ENCODE results near the gene POLR3E. TPM values are rescaled to one million over a fixed set of nuclear protein-coding genes. Genes with fewer than 3 reads are reported as not detected.
A peak's percentile ranks its signal among the peaks of the same experiment; 100 is the strongest.

The POLR3E gene, protein sequence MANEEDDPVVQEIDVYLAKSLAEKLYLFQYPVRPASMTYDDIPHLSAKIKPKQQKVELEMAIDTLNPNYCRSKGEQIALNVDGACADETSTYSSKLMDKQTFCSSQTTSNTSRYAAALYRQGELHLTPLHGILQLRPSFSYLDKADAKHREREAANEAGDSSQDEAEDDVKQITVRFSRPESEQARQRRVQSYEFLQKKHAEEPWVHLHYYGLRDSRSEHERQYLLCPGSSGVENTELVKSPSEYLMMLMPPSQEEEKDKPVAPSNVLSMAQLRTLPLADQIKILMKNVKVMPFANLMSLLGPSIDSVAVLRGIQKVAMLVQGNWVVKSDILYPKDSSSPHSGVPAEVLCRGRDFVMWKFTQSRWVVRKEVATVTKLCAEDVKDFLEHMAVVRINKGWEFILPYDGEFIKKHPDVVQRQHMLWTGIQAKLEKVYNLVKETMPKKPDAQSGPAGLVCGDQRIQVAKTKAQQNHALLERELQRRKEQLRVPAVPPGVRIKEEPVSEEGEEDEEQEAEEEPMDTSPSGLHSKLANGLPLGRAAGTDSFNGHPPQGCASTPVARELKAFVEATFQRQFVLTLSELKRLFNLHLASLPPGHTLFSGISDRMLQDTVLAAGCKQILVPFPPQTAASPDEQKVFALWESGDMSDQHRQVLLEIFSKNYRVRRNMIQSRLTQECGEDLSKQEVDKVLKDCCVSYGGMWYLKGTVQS
- total RNA-seq (2014; rRNA removed; shearing (Covaris generic); ENCODE audit: low replicate concordance) = 51.9 and 81.6 TPM in 2 replicates

DNA sequence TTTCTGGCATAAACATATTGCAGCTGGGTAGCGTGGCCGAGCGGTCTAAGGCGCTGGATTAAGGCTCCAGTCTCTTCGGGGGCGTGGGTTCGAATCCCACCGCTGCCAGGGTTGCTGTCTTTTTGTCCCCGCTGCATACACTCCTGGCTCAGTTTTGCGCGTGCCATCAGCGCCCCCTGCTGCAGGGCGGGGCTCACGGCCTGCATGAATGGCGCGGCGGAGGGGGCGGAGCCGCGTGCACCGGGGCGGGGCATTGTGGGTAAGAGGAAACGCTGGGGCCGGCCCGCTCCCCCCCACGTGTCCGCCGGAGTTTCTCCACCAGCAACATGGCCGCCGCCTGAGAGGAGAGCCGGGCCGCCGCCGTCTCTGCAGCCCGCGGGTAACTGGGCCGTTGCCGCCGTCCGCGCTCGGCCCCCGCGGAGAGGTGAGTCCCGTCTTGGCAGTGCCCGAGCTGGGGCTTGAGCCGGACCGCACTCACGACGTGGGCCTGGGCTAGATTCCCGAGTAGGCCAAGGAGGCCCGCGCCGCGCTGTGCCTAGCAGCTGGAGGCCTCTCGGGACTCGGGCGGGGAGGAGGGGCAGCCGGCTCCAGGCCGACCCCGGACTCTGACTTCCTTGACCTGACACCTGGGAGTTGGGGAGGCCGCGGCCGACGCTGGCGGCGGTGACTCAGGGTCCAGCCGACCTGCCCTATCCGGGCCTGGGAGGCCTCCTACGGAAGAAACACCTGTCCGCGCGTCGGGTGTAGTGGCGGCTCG lies at the start of gene POLR3E:
TSS of gene POLR3E (plus strand) at position 296 of the 757 bp plus-strand sequence. CDS start 5,560 bp downstream, outside the sequence.
- H3K9me3 ChIP-seq = no peaks in the 10 kb centered on the region
- peak; percentile 97 for DNase-seq
- H3K4me3 ChIP-seq = peak within 1 kb of the TSS; percentile 89
- peaks cover 38% of the 10 kb centered on the region for H3K36me3 ChIP-seq
- no peaks in the 10 kb centered on the region for H3K27me3 ChIP-seq

DNA sequence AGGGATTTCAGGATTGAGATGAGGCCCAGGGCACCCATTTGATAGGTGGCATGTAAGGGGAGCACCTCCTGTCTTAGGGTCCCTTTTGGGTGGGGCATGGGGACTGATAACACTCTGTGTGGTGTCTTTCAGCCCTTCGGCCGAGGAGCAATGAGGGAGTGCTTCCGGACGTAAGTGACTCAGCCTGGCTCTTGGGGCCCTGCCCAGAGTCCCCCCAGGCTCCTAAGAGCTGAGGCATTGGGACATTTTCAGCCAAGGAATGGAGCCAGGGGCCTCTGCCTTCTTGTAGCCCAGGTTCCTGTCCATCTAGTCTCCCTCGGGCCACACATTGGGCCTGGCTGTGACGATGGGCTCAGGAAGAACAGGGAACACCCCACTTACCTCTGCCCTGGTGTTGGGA lies 46.7 kb upstream of the POLR3E start:
- DNase-seq = peak; percentile 18
- H3K4me3 ChIP-seq = no peak overlapping the region
- H3K36me3 ChIP-seq = peaks cover 72% of the 10 kb centered on the region
- no peaks in the 10 kb centered on the region for H3K9me3 ChIP-seq
- H3K27me3 ChIP-seq = no peaks in the 10 kb centered on the region

DNA sequence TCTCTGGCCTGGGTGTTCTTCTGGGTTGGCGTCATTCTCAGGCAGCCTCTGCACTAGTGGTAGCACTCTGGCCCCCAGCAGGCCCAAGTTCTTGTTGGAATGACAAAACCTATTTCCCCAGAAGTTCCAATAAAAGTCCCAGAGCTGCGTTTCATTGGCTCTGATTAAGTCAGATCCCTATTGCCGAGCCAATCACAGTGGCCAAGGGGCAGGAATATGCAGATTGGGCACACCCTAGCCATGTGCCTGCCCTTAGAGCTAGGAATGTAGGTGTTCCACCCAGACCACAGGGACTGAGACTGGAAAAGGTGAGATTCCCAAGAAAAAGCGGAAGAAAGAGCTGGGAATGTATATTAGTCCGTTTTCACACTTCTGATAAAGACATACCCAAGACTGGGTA lies 44.9 kb upstream of the POLR3E start:
- Histone ChIP-seq H3K36me3 (peaks cover 81% of the 10 kb centered on the region), H3K27me3 (no peaks in the 10 kb centered on the region), H3K4me3 (no peak overlapping the region), H3K9me3 (no peaks in the 10 kb centered on the region)
- no peak for DNase-seq

DNA sequence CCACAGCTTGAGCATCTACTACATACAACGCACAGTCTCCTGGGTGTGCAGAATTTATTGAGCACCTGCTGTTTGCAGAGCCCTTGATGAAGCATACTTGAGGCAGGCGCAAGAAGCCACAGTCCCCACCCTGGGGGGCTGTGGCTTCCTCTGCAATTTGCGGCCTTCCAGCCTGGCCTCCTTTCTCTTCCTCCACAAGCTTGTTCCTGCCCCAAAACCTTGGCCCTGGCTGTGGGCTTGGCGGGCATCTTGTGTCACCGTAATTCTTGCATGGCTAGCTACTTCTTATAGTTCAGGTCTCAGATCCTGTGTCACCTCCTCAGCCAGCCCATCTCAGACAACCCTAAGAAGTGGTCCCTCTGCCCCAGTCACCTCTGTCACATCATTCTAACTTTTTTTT lies 43.9 kb upstream of the POLR3E start:
- Histone ChIP-seq H3K36me3 (peaks cover 87% of the 10 kb centered on the region), H3K9me3 (no peaks in the 10 kb centered on the region), H3K27me3 (no peaks in the 10 kb centered on the region), H3K4me3 (no peak overlapping the region)
- no peak for DNase-seq

DNA sequence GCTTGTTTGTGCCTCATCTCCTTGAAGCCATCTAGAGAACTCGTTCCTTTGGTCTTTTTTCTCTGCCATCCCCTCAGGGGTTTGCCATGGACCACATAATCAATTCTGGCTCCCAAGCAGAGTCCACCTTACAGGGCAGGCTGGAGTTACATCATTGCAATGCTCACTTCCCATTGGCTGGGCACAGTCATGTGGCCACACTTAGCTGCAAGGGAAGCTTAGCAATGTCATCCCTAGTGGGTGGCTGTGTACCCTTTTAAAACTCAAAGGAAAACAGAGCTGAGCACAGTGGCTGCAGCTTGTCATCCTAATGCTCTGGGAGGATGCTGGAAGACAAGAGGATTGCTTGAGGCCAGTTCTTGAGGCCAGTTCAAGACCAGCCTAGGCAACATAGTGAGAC lies 41.9 kb upstream of the POLR3E start:
- no peak overlapping the region for H3K4me3 ChIP-seq
- H3K9me3 ChIP-seq = peaks cover 9% of the 10 kb centered on the region
- no peaks in the 10 kb centered on the region for H3K27me3 ChIP-seq
- peaks cover 93% of the 10 kb centered on the region for H3K36me3 ChIP-seq
- no peak for DNase-seq

DNA sequence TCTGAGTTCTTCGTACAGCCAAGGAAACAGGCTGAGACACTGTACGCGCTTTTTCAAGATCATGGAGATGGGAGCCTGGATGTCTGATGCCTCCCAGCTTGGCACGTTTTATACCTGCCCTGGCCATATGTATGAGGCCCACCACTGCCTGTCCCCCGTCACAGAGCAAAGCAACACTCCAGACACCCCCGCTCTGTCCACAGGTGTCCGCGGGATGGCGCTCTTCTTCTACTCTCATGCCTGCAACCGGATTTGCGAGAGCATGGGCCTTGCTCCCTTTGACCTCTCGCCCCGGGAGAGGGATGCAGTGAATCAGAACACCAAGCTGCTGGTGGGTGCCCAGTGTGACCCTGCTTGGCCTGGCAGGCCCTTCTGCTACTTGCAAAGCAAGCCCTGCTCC lies 39.8 kb upstream of the POLR3E start:
- no peak for DNase-seq
- Histone ChIP-seq H3K27me3 (no peaks in the 10 kb centered on the region), H3K36me3 (peaks cover 92% of the 10 kb centered on the region), H3K9me3 (peaks cover 13% of the 10 kb centered on the region), H3K4me3 (no peak overlapping the region)

DNA sequence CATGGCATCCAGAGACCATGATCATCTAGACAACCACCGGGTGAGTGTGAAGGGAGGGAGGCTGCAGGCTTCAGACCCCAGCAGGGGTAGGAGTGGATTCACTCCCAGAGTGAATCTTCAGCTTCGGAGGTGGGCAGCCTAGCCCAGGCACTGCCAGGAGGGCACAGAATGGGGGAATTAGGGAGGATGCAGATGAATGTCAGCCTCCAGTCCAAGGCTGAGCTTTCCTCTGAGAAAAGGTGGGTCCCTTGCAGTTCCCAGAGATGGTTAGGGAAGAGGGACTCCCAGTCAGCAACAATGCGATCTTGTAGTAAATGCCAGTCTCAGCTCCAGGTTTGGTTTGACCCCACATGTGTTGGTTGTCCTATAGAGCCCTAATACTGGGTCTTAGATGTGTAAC lies 36.7 kb upstream of the POLR3E start:
- DNase-seq = no peak
- H3K4me3 ChIP-seq = no peak overlapping the region
- H3K9me3 ChIP-seq = peaks cover 13% of the 10 kb centered on the region
- no peaks in the 10 kb centered on the region for H3K27me3 ChIP-seq
- H3K36me3 ChIP-seq = peaks cover 88% of the 10 kb centered on the region

DNA sequence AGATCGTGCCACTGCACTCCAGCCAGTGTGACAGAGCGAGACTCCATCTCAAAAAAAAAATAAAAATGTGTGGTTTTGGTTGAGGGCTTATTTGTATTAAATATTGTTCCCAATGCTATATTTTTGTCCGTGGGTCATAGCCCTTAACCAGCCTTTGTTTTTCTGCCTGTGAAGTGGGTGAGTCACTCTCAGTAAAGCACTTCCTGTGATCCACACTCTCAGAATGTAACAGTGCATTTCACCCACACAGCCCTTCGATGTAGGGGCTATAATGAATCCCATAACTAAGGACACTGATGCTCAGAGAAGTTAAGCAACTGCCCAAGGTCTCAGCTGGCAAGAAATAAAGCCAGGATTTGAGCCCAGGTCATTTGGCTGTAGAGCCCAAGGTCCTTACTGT lies 34.7 kb upstream of the POLR3E start:
- no peak for DNase-seq
- peaks cover 82% of the 10 kb centered on the region for H3K36me3 ChIP-seq
- no peaks in the 10 kb centered on the region for H3K27me3 ChIP-seq
- peaks cover 13% of the 10 kb centered on the region for H3K9me3 ChIP-seq
- no peak overlapping the region for H3K4me3 ChIP-seq

DNA sequence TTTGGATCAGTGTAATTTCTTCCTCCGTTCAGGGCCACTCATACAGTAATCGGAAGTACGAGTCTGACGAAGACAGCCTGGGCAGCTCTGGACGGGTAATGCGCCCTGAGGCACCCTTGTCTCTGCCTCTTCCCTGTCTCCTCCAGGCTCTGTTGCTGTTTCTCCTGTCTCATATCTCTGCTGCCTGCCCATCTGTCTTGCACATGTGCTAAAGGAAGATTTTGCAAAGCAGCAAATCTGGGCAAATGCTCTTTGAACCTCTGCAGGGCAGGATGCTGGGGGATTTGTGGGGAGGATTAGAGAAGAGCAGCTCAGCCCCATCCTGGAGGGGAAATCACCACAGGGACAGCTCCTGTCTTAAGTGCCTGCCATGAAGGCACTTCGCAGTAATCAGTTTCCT lies 32.4 kb upstream of the POLR3E start:
- no peak for DNase-seq
- Histone ChIP-seq H3K4me3 (no peak overlapping the region), H3K27me3 (no peaks in the 10 kb centered on the region), H3K36me3 (peaks cover 73% of the 10 kb centered on the region), H3K9me3 (peaks cover 10% of the 10 kb centered on the region)

DNA sequence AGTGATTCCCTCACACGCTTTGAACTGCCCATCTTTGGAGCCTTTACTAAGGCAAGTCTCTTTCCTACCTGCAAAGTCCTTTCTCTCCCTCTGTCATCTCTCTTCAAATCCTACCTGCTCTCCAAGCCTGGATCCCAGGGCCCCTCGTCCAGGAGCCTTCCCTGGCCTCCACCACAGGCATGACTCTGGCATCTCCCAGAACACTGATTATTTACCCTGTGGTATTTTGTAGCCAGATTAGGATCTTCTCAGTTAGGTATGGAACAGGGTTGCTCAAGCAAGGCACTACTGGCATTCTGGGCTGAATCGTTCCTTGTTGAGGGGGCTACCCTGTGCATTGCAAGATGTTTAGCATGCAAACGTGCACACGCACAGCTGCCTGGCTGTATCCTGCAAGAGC lies 31.9 kb upstream of the POLR3E start:
- no peak for DNase-seq

DNA sequence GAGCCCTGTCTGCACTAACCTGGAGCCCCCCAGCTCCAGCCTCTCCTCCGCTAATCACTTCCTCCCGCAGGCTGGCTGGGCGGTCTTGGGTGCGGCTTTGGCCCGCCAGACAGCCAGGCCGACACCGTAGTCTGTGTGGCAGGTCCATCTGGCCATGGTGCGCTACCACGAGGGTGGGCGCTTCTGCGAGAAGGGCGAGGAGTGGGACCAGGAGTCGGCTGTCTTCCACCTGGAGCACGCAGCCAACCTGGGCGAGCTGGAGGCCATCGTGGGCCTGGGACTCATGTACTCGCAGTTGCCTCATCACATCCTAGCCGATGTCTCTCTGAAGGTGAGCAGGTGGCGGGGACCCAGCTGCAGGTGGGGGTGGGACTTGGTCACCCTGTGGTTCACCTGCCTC lies 30.7 kb upstream of the POLR3E start:
- DNase-seq = no peak
- Histone ChIP-seq H3K4me3 (no peak overlapping the region), H3K36me3 (peaks cover 65% of the 10 kb centered on the region), H3K9me3 (no peaks in the 10 kb centered on the region), H3K27me3 (no peaks in the 10 kb centered on the region)

More for the DNA sequence above, 31.9 kb upstream of the POLR3E start:
- Histone ChIP-seq H3K27me3 (no peaks in the 10 kb centered on the region), H3K4me3 (no peak overlapping the region), H3K9me3 (peaks cover 4% of the 10 kb centered on the region), H3K36me3 (peaks cover 69% of the 10 kb centered on the region)

DNA sequence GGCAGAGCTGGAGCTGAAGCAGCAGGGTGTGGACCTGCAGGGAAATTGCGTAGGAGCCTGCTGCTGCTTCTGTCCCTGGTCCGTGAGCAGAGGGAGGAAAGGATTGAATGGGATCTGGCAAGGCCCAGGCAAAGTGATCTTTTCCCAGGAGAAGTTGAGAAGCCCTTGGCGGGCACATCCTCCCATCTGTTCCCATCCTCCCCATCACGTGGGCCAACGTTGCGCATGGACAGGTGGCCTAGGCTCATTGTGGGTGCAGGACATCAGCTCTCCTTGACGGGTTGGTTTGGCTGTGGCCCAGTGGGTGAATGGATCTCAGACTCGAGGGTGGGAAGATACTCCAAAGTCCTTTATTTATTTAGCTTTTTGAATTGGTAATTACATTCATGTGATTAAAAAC lies 29.4 kb upstream of the POLR3E start:
- Histone ChIP-seq H3K27me3 (no peaks in the 10 kb centered on the region), H3K4me3 (no peak overlapping the region), H3K9me3 (no peaks in the 10 kb centered on the region), H3K36me3 (peaks cover 65% of the 10 kb centered on the region)
- no peak for DNase-seq

DNA sequence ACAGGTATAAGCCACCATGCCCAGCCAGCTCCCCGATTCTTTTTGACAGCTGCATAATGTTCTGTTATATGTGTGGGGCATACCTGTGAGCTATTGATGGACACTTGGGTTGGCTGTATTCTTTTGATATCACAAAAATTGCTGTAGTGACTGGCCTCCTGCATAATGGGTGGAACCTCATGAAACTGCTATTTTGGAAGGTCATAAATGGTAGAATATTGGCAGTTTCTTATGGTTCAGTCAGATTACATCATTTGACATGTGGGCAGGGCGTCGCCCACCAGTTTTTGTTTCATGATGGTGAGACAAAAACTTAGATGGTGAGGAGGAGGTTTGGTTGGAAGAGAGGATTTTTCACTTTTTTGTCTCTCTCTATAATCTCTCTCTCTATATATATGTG lies 26.7 kb upstream of the POLR3E start:
- no peak overlapping the region for H3K4me3 ChIP-seq
- no peak for DNase-seq
- H3K36me3 ChIP-seq = peaks cover 71% of the 10 kb centered on the region
- H3K9me3 ChIP-seq = no peaks in the 10 kb centered on the region
- H3K27me3 ChIP-seq = no peaks in the 10 kb centered on the region

DNA sequence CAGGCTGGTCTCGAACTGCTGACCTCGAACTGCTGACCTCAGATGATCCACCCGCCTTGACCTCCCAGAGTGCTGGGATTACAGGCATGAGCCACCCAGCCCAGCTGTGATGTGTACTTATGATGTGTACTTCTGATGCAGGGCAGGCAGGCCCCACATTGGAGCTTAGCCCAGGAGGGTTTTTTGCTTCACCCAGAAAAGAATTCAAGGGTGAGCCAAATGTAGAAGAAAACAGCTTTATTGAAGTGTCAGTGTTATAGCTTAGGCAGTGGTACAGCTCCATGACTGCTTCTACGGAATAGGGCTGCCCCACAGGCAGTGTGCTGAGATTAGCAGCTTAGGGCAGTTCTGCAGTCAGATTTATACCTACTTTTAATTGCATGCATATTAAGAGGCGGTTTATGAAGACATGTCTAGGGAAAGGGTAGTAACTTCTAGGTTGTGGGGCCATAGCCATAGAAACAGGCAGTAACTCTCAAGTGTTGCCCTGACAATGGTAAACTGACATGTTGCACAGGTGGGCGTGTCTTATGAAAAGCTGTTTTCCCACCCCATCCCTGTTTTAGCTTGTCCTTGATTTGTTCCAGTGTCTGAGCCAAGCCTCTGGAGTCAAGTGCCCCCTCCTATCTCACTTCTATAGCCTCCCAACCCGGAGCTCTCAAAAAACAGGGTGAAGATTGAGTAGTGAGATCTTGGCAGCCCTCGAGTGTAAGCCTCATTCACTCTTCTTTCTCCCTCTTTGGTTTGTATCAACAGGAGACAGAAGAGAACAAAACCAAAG lies 24.1 kb upstream of the POLR3E start:
- H3K4me3 ChIP-seq = no peak overlapping the region
- no peaks in the 10 kb centered on the region for H3K9me3 ChIP-seq
- H3K27me3 ChIP-seq = no peaks in the 10 kb centered on the region
- peaks cover 79% of the 10 kb centered on the region for H3K36me3 ChIP-seq
- DNase-seq = peak; percentile 41

DNA sequence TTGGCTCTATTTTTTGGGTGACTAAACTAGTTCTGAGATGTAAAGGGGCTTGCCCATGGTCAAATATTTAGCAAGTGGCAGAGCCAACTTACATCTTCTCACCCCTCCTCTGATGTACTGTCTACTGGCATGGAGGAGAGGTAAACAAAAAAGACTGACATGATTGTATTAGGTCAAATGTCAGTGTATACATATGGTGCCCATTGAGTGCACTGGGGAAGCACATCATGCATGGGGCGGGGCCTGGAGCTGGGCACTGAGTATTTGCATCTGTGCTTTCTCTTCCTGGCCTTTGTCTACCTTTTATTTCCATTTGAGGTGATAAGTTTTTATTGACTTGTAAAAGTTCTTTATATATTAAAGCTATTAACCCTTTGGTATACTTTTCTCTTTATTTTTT lies 22.3 kb upstream of the POLR3E start:
- no peak for DNase-seq
- H3K9me3 ChIP-seq = no peaks in the 10 kb centered on the region
- no peak overlapping the region for H3K4me3 ChIP-seq
- peaks cover 83% of the 10 kb centered on the region for H3K36me3 ChIP-seq
- no peaks in the 10 kb centered on the region for H3K27me3 ChIP-seq

DNA sequence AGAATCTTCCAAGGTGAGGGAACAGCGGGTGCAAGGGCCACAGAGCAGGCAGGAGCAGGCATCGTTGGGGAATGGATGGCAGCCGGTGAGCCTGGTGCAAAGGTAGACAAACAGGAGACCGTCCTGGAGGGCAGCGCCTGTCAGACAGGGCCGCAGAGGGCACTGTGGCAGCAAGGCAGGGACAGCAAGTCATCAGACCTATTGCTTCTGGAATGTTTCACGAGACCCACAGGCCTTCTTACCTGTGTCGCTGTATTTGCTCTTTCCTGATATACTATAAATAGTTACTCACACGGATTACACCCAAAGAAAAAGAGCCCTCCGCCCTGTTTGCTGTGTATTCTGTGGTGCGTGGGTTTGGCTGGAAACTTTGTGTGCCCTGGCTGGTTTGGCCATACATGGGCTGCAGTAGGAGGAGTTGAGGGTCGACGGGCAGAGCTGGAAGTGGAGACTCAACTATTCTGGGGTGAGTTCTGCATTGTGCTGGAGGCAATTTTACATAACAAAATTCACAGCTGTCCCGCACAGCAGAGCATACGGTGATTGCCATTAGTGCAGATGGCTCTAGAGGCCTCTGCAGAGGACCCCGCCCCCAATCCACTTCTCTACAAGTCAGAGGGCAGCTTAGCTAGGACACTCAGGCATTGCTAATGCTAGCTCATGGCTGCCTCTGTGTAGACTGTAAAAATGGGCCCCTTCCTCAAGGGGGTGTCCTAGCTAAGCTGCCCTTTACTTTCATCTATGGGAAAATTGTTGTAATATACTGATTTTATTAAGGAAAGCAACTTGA lies 18.6 kb upstream of the POLR3E start:
- DNase-seq = no peak
- Histone ChIP-seq H3K36me3 (peaks cover 88% of the 10 kb centered on the region), H3K9me3 (no peaks in the 10 kb centered on the region)

More for the DNA sequence above, 18.6 kb upstream of the POLR3E start:
- H3K4me3 ChIP-seq = no peak overlapping the region
- no peaks in the 10 kb centered on the region for H3K27me3 ChIP-seq

Measured in MG63 (cell line).